Measurements from ENCODE around the gene MRGPRF. TPM values are rescaled to one million over a fixed set of nuclear protein-coding genes. Genes with fewer than 3 reads are reported as not detected.
A peak's percentile ranks its signal among the peaks of the same experiment; 100 is the strongest.

The MRGPRF gene
- total and polyA plus RNA-seq, 8 donors, result 6.7 to 123 (median 20.8) TPM

GRCh38 chr11:69014898-69015549 is 2.0 kb upstream of the MRGPRF start:
- Histone ChIP-seq H3K4me3 (no peak overlapping the region), H3K9me3 (no peaks in the 10 kb centered on the region), H3K27me3 (peaks cover 0 to 52% (median 36%) of the 10 kb centered on the region in 3 donors), H3K4me1 (peaks cover 30 to 47% (median 38%) of the 10 kb centered on the region in 4 donors), H3K27ac (peak overlapping the region; percentile 22 to 94 (median 90)), H3K36me3 (no peaks in the 10 kb centered on the region)
- peak in 1 of 2 donors; percentile 27 for DNase-seq
- 71 to 78% (median 76%) methylated on average over 9 of the region's 9 CpGs for WGBS, 5 donors
- intact Hi-C loops (cut with DNase I; ENCODE audit: low total_unique reads), result no loop called here
- TF ChIP-seq EP300 (IDR thresholded peaks at IDR 0.05), result no peak
- no peak for TF ChIP-seq POLR2A (IDR thresholded peaks at IDR 0.05)
- TF ChIP-seq, protein P1, sequence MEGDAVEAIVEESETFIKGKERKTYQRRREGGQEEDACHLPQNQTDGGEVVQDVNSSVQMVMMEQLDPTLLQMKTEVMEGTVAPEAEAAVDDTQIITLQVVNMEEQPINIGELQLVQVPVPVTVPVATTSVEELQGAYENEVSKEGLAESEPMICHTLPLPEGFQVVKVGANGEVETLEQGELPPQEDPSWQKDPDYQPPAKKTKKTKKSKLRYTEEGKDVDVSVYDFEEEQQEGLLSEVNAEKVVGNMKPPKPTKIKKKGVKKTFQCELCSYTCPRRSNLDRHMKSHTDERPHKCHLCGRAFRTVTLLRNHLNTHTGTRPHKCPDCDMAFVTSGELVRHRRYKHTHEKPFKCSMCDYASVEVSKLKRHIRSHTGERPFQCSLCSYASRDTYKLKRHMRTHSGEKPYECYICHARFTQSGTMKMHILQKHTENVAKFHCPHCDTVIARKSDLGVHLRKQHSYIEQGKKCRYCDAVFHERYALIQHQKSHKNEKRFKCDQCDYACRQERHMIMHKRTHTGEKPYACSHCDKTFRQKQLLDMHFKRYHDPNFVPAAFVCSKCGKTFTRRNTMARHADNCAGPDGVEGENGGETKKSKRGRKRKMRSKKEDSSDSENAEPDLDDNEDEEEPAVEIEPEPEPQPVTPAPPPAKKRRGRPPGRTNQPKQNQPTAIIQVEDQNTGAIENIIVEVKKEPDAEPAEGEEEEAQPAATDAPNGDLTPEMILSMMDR (IDR thresholded peaks at IDR 0.05), result no peak

GRCh38 chr11:69014084-69014851 is 1.2 kb upstream of the MRGPRF start:
- Histone ChIP-seq H3K9me3 (no peaks in the 10 kb centered on the region), H3K4me1 (peaks cover 38 to 55% (median 45%) of the 10 kb centered on the region in 4 donors), H3K4me3 (peak overlapping the region; percentile 50 to 61 (median 58)), H3K27ac (peak overlapping the region; percentile 79 to 94 (median 90)), H3K27me3 (peaks cover 0 to 59% (median 36%) of the 10 kb centered on the region in 3 donors), H3K36me3 (no peaks in the 10 kb centered on the region)
- intact Hi-C loops (cut with DNase I; ENCODE audit: low total_unique reads), result no loop called here
- DNase-seq, result peak; percentile 44 to 89
- TF ChIP-seq POLR2A (IDR thresholded peaks at IDR 0.05) (no peak), POLR2AphosphoS5 (IDR thresholded peaks at IDR 0.05) (peak; percentile 56 to 90 (median 68)), EP300 (IDR thresholded peaks at IDR 0.05) (peak; percentile 61)
- 30 to 60% (median 36%) methylated on average over 19 to 28 of the region's 28 CpGs for WGBS, 5 donors

DNA sequence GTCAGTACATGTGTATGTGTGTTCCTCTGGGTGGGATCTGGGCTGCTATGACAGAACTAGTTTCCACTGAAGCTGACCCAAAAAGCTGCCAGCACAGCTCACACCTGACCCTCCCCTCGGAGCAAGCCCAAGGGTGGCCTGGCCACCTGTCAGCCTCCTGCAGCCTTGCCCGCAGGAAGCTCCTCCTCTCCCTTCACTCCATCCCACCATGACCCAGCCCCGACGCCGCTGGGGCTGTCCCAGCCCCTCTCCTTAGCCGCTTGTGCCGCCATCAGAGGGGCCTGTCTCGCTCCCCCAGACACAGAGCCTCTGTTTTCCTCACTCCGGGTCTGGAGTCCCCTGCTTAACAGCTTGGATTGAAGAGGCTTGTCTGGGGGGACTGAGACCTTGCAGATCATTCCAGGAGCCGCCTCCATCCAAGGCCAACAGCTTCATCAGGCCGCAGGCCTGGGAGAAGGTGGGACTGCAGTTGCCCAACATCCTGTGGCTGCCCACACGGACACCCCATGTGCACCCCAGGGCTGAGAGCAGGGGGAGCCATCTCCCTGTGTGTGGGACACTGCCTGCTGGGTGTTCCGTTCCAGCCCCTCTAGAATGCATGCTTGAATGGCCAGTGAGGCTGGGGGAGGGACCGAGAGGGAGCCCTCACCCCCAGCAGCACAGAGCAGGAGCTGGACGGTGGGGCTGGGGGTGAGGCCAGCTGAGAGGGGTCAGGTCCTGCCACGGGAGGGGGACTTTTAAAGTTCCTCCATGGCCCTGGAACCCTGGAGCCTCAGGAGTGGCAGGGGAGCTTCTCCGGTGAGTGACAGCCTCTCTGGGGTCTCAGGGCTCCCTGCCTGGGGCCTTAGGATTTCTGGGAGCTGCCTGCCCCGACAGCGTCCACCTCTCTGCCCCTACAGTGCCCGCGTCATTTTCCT is 696 bp downstream of the MRGPRF start:
- WGBS, 5 donors, result 40 to 68% (median 66%) methylated on average over 9 to 21 of the region's 21 CpGs
- peaks cover 49 to 74% (median 63%) of the 10 kb centered on the region in 4 donors for H3K4me1 ChIP-seq
- peak overlapping the region; percentile 50 to 61 (median 58) for H3K4me3 ChIP-seq
- no peak for TF ChIP-seq POLR2A (IDR thresholded peaks at IDR 0.05)
- TF ChIP-seq, protein P1 (IDR thresholded peaks at IDR 0.05), result no peak
- no peak for TF ChIP-seq POLR2AphosphoS5 (IDR thresholded peaks at IDR 0.05)
- no peak for TF ChIP-seq EP300 (IDR thresholded peaks at IDR 0.05)
- H3K36me3 ChIP-seq, result no peaks in the 10 kb centered on the region
- DNase-seq, result peak in 1 of 2 donors; percentile 52
- no peaks in the 10 kb centered on the region for H3K9me3 ChIP-seq
- intact Hi-C loops (cut with DNase I; ENCODE audit: low total_unique reads), result no loop called here
- peaks cover 0 to 60% (median 36%) of the 10 kb centered on the region in 3 donors for H3K27me3 ChIP-seq
- peak overlapping the region; percentile 78 to 94 (median 90) for H3K27ac ChIP-seq

DNA sequence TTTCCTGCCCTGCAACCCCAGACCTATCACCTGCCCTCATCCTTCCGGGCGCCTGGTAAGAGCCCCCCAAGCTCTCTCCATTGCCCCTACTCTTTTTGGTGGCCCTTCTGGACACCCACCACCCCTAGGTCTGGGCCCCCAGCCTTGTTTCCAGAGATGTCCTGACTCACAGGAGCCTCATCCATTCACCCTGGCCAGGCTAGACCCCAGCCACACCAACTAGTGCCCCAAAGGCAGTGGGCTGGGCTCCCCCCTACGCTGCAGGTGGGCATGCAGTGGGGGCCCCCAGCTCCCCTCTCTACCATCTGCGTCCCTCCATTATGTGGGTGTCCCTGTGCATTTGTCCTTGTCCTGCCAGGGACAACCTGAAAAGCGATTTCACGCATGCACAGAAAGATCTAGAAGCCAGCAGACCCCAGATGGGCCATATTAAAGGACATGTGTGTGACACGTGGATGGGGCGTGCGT is 1.4 kb downstream of the MRGPRF start:
- TF ChIP-seq POLR2A (IDR thresholded peaks at IDR 0.05), result no peak
- TF ChIP-seq, protein P1 (IDR thresholded peaks at IDR 0.05), result no peak
- no peak for TF ChIP-seq EP300 (IDR thresholded peaks at IDR 0.05)
- TF ChIP-seq POLR2AphosphoS5 (IDR thresholded peaks at IDR 0.05), result no peak
- Histone ChIP-seq H3K4me3 (peak overlapping the region; percentile 50 to 61 (median 58)), H3K27ac (peak overlapping the region; percentile 64 to 94 (median 90)), H3K36me3 (peaks cover 0 to 6% (median 0%) of the 10 kb centered on the region in 4 donors), H3K27me3 (peaks cover 0 to 60% (median 36%) of the 10 kb centered on the region in 3 donors), H3K4me1 (peaks cover 50 to 81% (median 68%) of the 10 kb centered on the region in 4 donors), H3K9me3 (no peaks in the 10 kb centered on the region)
- no peak for DNase-seq
- WGBS, 5 donors, result 45 to 71% (median 67%) methylated on average over 9 of the region's 9 CpGs
- intact Hi-C loops (cut with DNase I; ENCODE audit: low total_unique reads), result no loop called here
